ENCODE measurements around the gene CA10.
A peak's percentile ranks its signal among the peaks of the same experiment; 100 is the strongest.

The CA10 gene

DNA sequence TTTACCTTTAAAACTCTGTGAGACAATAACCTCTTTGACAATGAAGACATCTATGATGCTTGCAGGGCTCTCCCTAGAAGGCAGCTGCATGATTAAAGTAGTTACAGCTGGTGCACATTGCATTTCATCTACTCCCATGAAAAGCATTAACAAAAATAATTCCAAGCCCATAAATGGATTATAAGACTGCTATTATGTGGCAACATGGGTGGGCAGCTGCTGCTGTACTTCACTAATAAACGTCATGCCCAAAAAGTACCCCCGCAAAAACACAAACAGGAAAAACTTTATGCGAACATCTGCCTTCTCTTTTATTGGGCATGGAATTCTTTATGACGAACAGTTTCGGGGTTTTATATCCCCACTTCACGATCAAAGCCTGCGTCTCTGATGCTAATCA lies 224.9 kb downstream of the CA10 start:
- ATAC-seq (replicated peaks) = no peak
- Mint-ChIP-seq H3K27ac (no peak overlapping the region), H3K36me3 (no peaks in the 10 kb centered on the region), H3K9me3 (peaks cover 0 to 10% of the 10 kb centered on the region in 2 donors), H3K4me3 (no peak overlapping the region), H3K27me3 (no peaks in the 10 kb centered on the region), H3K4me1 (no peaks in the 10 kb centered on the region)
- no peak for DNase-seq

GRCh38 chr17:51926448-51926847 lies 232.1 kb downstream of the CA10 start:
- no peak for DNase-seq
- H3K27ac Mint-ChIP-seq = no peak overlapping the region
- peaks cover 0 to 3% of the 10 kb centered on the region in 2 donors for H3K27me3 Mint-ChIP-seq
- peaks cover 0 to 6% of the 10 kb centered on the region in 2 donors for H3K9me3 Mint-ChIP-seq
- H3K4me1 Mint-ChIP-seq = no peaks in the 10 kb centered on the region
- H3K36me3 Mint-ChIP-seq = no peaks in the 10 kb centered on the region
- ATAC-seq (replicated peaks) = no peak
- H3K4me3 Mint-ChIP-seq = no peak overlapping the region

DNA sequence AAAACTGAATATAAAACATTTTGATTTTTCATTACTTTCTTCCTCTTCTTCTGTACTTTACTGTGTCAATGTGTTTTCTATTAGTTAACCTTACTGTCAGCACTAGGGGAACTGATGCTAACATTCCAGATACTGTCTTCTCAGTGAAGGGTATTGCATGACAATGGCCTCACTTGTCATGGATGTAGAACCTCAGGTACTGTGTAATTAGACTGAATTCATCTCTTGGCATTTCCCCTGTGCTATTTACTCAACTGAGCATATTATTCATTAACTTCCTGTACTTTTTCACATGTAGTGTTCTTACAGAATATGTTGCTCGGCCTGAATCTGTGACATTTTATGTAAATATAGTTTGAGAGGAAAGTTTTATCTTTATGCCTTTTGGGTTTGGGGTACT lies 237.0 kb downstream of the CA10 start:
- Mint-ChIP-seq H3K27me3 (peaks cover 0 to 3% of the 10 kb centered on the region in 2 donors), H3K9me3 (peaks cover 0 to 2% of the 10 kb centered on the region in 2 donors), H3K27ac (no peak overlapping the region), H3K4me1 (no peaks in the 10 kb centered on the region), H3K36me3 (no peaks in the 10 kb centered on the region), H3K4me3 (no peak overlapping the region)
- ATAC-seq (replicated peaks) (no peak), DNase-seq (no peak)

DNA sequence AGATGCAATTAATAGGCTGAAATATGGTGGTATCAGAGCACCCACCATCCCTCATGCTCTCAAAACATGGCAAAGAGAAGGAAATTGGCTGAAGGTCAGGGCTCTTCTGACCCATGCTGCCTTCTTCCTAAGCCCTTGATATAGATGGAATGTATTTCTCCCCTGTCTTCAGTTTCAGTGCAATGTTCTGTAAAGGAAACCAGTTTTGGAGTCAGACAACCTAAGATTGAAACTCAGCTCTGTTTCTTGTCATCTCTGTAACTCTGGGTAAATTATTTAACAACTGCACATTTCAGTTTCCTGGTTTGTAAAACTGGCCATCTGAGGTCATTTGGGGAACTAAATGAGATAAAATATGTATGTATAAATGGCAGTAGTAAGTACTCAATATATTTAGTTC lies 243.9 kb downstream of the CA10 start:
- H3K36me3 Mint-ChIP-seq = no peaks in the 10 kb centered on the region
- no peak overlapping the region for H3K27ac Mint-ChIP-seq
- H3K4me1 Mint-ChIP-seq = no peaks in the 10 kb centered on the region
- H3K27me3 Mint-ChIP-seq = peaks cover 0 to 7% of the 10 kb centered on the region in 2 donors
- ATAC-seq (replicated peaks) (no peak), DNase-seq (no peak)
- H3K9me3 Mint-ChIP-seq = peaks cover 0 to 2% of the 10 kb centered on the region in 2 donors
- no peak overlapping the region for H3K4me3 Mint-ChIP-seq

GRCh38 chr17:51913491-51914205 lies 244.9 kb downstream of the CA10 start:
- Mint-ChIP-seq H3K4me3 (no peak overlapping the region), H3K27ac (peak overlapping the region; percentile 9), H3K9me3 (peaks cover 0 to 2% of the 10 kb centered on the region in 2 donors), H3K27me3 (peaks cover 0 to 7% of the 10 kb centered on the region in 2 donors), H3K36me3 (no peaks in the 10 kb centered on the region), H3K4me1 (peaks cover 0 to 2% of the 10 kb centered on the region in 2 donors)
- ATAC-seq (replicated peaks) = no peak
- DNase-seq = no peak

GRCh38 chr17:51912939-51913338 lies 245.6 kb downstream of the CA10 start:
- Mint-ChIP-seq H3K27ac (no peak overlapping the region), H3K27me3 (peaks cover 0 to 7% of the 10 kb centered on the region in 2 donors), H3K4me1 (peaks cover 0 to 2% of the 10 kb centered on the region in 2 donors), H3K9me3 (peaks cover 0 to 2% of the 10 kb centered on the region in 2 donors), H3K36me3 (no peaks in the 10 kb centered on the region), H3K4me3 (no peak overlapping the region)
- no peak for DNase-seq
- no peak for ATAC-seq (replicated peaks)

- Mint-ChIP-seq H3K27ac (no peak overlapping the region), H3K27me3 (peaks cover 0 to 7% of the 10 kb centered on the region in 2 donors), H3K4me3 (no peak overlapping the region), H3K4me1 (peaks cover 0 to 2% of the 10 kb centered on the region in 2 donors), H3K36me3 (no peaks in the 10 kb centered on the region), H3K9me3 (no peaks in the 10 kb centered on the region)
- ATAC-seq (replicated peaks) (no peak), DNase-seq (no peak)
Measured at GRCh38 chr17:51911237-51911636, 247.3 kb downstream of the CA10 start.

GRCh38 chr17:51909971-51910370 lies 248.5 kb downstream of the CA10 start:
- H3K4me3 Mint-ChIP-seq = no peak overlapping the region
- H3K27me3 Mint-ChIP-seq = peaks cover 0 to 7% of the 10 kb centered on the region in 2 donors
- ATAC-seq (replicated peaks) (no peak), DNase-seq (no peak)
- H3K4me1 Mint-ChIP-seq = peaks cover 0 to 2% of the 10 kb centered on the region in 2 donors
- H3K36me3 Mint-ChIP-seq = no peaks in the 10 kb centered on the region
- no peaks in the 10 kb centered on the region for H3K9me3 Mint-ChIP-seq
- no peak overlapping the region for H3K27ac Mint-ChIP-seq

- DNase-seq = peak; percentile 9
- Mint-ChIP-seq H3K9me3 (no peaks in the 10 kb centered on the region), H3K27ac (no peak overlapping the region), H3K27me3 (peaks cover 0 to 3% of the 10 kb centered on the region in 2 donors), H3K36me3 (no peaks in the 10 kb centered on the region), H3K4me1 (peaks cover 0 to 2% of the 10 kb centered on the region in 2 donors), H3K4me3 (no peak overlapping the region)
- ATAC-seq (replicated peaks) = peak; percentile 82 to 88
Measured at GRCh38 chr17:51908841-51909537, 249.5 kb downstream of the CA10 start.

GRCh38 chr17:51907041-51907440 lies 251.5 kb downstream of the CA10 start:
- ATAC-seq (replicated peaks) (no peak), DNase-seq (no peak)
- no peak overlapping the region for H3K4me3 Mint-ChIP-seq
- no peaks in the 10 kb centered on the region for H3K36me3 Mint-ChIP-seq
- no peaks in the 10 kb centered on the region for H3K27me3 Mint-ChIP-seq
- H3K27ac Mint-ChIP-seq = no peak overlapping the region
- no peaks in the 10 kb centered on the region for H3K9me3 Mint-ChIP-seq
- peaks cover 0 to 2% of the 10 kb centered on the region in 2 donors for H3K4me1 Mint-ChIP-seq

- no peak for DNase-seq
- no peaks in the 10 kb centered on the region for H3K27me3 Mint-ChIP-seq
- H3K9me3 Mint-ChIP-seq = no peaks in the 10 kb centered on the region
- no peak overlapping the region for H3K4me3 Mint-ChIP-seq
- H3K4me1 Mint-ChIP-seq = peaks cover 0 to 2% of the 10 kb centered on the region in 2 donors
- no peak overlapping the region for H3K27ac Mint-ChIP-seq
- no peaks in the 10 kb centered on the region for H3K36me3 Mint-ChIP-seq
- no peak for ATAC-seq (replicated peaks)
Measured at GRCh38 chr17:51904379-51904778, 254.1 kb downstream of the CA10 start.

DNA sequence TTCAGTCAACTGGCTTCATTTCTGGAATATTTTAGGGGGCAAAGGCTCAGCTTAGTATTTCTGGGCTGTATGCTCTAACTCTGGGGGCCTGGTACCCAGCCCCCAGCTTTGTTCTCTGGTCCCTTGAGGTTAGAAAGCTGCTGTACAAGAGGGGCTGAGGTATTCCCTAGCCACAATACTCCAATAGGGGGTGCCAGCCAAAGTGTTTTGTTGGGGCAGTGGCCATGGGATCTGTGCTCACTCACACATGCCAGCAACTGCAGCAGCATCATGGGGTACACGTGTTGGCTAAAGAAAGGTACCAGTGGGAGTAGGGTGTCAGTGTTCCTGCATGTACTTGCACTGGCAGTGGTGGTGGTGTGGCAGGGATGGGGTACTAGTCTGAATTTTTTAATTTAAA lies 257.3 kb downstream of the CA10 start:
- Mint-ChIP-seq H3K4me3 (no peak overlapping the region), H3K9me3 (no peaks in the 10 kb centered on the region), H3K4me1 (no peaks in the 10 kb centered on the region), H3K27ac (no peak overlapping the region), H3K36me3 (no peaks in the 10 kb centered on the region), H3K27me3 (no peaks in the 10 kb centered on the region)
- ATAC-seq (replicated peaks) (no peak), DNase-seq (no peak)

DNA sequence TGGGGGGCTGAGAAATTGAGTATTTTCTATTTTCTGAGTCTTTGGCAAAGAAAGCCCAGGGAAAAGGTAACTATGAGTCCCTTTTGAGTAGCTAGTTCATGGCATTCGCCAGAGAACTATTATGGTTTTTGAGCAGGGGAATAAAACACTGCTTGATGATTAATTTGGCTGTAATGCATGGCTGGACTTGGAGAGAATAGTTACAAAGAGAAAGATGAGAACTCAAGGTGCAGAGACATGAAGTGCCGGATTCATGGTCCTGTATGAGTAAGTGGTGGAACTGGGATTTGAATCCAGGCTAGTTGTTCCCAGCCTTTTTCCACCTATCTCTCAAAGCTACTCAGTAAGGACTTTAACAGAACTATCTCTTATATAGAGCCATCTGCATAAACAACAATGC lies 266.6 kb downstream of the CA10 start:
- no peaks in the 10 kb centered on the region for H3K4me1 Mint-ChIP-seq
- H3K4me3 Mint-ChIP-seq = no peak overlapping the region
- H3K27ac Mint-ChIP-seq = no peak overlapping the region
- no peaks in the 10 kb centered on the region for H3K36me3 Mint-ChIP-seq
- H3K9me3 Mint-ChIP-seq = no peaks in the 10 kb centered on the region
- DNase-seq (no peak), ATAC-seq (replicated peaks) (no peak)
- no peaks in the 10 kb centered on the region for H3K27me3 Mint-ChIP-seq

GRCh38 chr17:51890710-51891109 lies 267.8 kb downstream of the CA10 start:
- Mint-ChIP-seq H3K4me1 (no peaks in the 10 kb centered on the region), H3K27me3 (no peaks in the 10 kb centered on the region), H3K4me3 (no peak overlapping the region), H3K9me3 (no peaks in the 10 kb centered on the region), H3K36me3 (no peaks in the 10 kb centered on the region), H3K27ac (no peak overlapping the region)
- no peak for ATAC-seq (replicated peaks)
- DNase-seq = no peak

DNA sequence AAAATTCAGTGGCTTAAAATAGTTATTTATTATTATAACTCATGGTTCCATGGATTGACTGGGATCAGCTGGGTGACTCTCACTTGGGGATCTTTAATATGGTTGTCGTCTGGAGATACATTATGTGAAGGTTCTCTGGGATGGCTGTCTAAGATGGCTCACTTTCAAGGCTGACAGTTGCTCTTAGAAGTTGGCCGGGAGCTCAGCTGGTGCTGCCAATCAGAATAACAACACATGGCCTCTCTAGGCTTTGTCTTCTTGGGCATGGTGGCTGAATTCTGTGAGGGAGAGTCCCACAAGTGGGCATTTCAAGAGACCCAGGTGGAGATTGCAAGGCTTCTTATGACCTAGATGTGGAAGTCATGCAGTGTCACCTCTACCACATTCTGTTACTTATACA lies 269.7 kb downstream of the CA10 start:
- Mint-ChIP-seq H3K9me3 (peaks cover 0 to 3% of the 10 kb centered on the region in 2 donors), H3K27me3 (no peaks in the 10 kb centered on the region), H3K4me1 (no peaks in the 10 kb centered on the region), H3K27ac (no peak overlapping the region), H3K4me3 (no peak overlapping the region), H3K36me3 (no peaks in the 10 kb centered on the region)
- no peak for ATAC-seq (replicated peaks)
- DNase-seq = no peak
